Thoracic aorta (tissue), 2 donors: ENCODE data around the gene PTPRN2. TPM values are rescaled to one million over a fixed set of nuclear protein-coding genes. Genes with fewer than 3 reads are reported as not detected.

Experiments
- ATAC-seq: fragments of 150-250 bp; one replicate; pipeline ENCODE4 v1.8.0; 2017; ENCODE audit warnings: low read depth; ENCODE audit not compliant: insufficient number of reproducible peaks, low FRiP score
- DNase-seq: peaks from one replicate; pipeline ENCODE4 v3.0.0-alpha.2; 2020; ENCODE audit warnings: low spot score
- H3K27ac ChIP-seq, 2 donors: fragments of 200-600 bp; sonication (generic); 1 replicate in 1 of 2; 2 replicates in 1 of 2; pipeline ENCODE4 v1.5.1; 2016; ENCODE audit warnings: mild to moderate bottlenecking in 2 of 2, moderate library complexity in 2 of 2
- H3K27me3 ChIP-seq: fragments of 200-600 bp; sonication (generic); replicated peaks from 2 replicates; pipeline ENCODE4 v1.6.0; 2016; ENCODE audit warnings: mild to moderate bottlenecking; ENCODE audit not compliant: insufficient read depth
- H3K36me3 ChIP-seq: fragments of 200-600 bp; sonication (generic); one replicate; pipeline ENCODE4 v1.5.1; 2016
- H3K4me1 ChIP-seq, 2 donors: fragments of 200-600 bp; sonication (generic); 1 replicate in 1 of 2; 2 replicates in 1 of 2; pipeline versions ENCODE4 v1.5.1 to v1.6.0; 2016; ENCODE audit warnings: low read depth in 2 of 2, mild to moderate bottlenecking in 1 of 2; ENCODE audit not compliant: control insufficient read depth in 1 of 2
- H3K4me3 ChIP-seq: fragments of 200-600 bp; sonication (generic); 2 replicates; pipeline ENCODE4 v1.5.1; 2016; ENCODE audit warnings: mild to moderate bottlenecking
- H3K9me3 ChIP-seq: fragments of 200-600 bp; sonication (generic); 2 replicates; pipeline ENCODE4 v1.5.1; 2016
- CTCF ChIP-seq: fragments of 200-600 bp; sonication (generic); IDR thresholded peaks from one replicate; pipeline ENCODE4 v1.5.1; 2019; ENCODE audit warnings: antibody characterized with exemption
- total RNA-seq, 2 donors: library from RNA; depleted of rRNA; stranded (reverse); fragments of >200 nt; gene quantifications; one replicate each; pipeline versions ENCODE4 v1.1.0 to v1.2.3, GENCODE V29; 2016

PTPRN2 gene
- total RNA-seq, 2 donors from 2014 or later: 2.2 to 3.1 TPM

- no peak for DNase-seq
- no peak overlapping the region for H3K27ac ChIP-seq
- ATAC-seq: no peak
- TF ChIP-seq CTCF: no peak
- no peak overlapping the region for H3K4me3 ChIP-seq
- H3K36me3 ChIP-seq: no peaks in the 10 kb centered on the region
- no peaks in the 10 kb centered on the region for H3K9me3 ChIP-seq
- no peaks in the 10 kb centered on the region for H3K27me3 ChIP-seq
- H3K4me1 ChIP-seq: no peaks in the 10 kb centered on the region
These were observed 402.0 kb downstream of the PTPRN2 start for GRCh38 chr7:158185653-158186052.

- DNase-seq (no peak), ATAC-seq (no peak)
- H3K36me3 ChIP-seq: no peaks in the 10 kb centered on the region
- no peaks in the 10 kb centered on the region for H3K27me3 ChIP-seq
- no peaks in the 10 kb centered on the region for H3K4me1 ChIP-seq
- H3K27ac ChIP-seq: no peak overlapping the region
- no peak overlapping the region for H3K4me3 ChIP-seq
- no peak for TF ChIP-seq CTCF
- H3K9me3 ChIP-seq: no peaks in the 10 kb centered on the region
These were observed 404.2 kb downstream of the PTPRN2 start for GRCh38 chr7:158183431-158183830.

GRCh38 chr7:158176561-158177173, 411.0 kb downstream of the PTPRN2 start:
- no peaks in the 10 kb centered on the region for H3K4me1 ChIP-seq
- ATAC-seq: no peak
- no peak for TF ChIP-seq CTCF

GRCh38 chr7:158175779-158176178, 411.8 kb downstream of the PTPRN2 start:
- ATAC-seq: no peak
- H3K27ac ChIP-seq: no peak overlapping the region

More at GRCh38 chr7:158176561-158177173, 411.0 kb downstream of the PTPRN2 start:
- DNase-seq: no peak
- H3K27ac ChIP-seq: no peak overlapping the region
- H3K27me3 ChIP-seq: no peaks in the 10 kb centered on the region
- peaks cover 6% of the 10 kb centered on the region for H3K9me3 ChIP-seq
- no peaks in the 10 kb centered on the region for H3K36me3 ChIP-seq
- no peak overlapping the region for H3K4me3 ChIP-seq

GRCh38 chr7:158174947-158175346, 412.7 kb downstream of the PTPRN2 start:
- H3K9me3 ChIP-seq: peaks cover 6% of the 10 kb centered on the region
- ATAC-seq (no peak), DNase-seq (no peak)
- H3K4me3 ChIP-seq: no peak overlapping the region
- H3K4me1 ChIP-seq: no peaks in the 10 kb centered on the region
- TF ChIP-seq CTCF: no peak
- H3K27ac ChIP-seq: no peak overlapping the region
- no peaks in the 10 kb centered on the region for H3K36me3 ChIP-seq
- H3K27me3 ChIP-seq: no peaks in the 10 kb centered on the region

More at GRCh38 chr7:158175779-158176178, 411.8 kb downstream of the PTPRN2 start:
- DNase-seq: no peak
- no peaks in the 10 kb centered on the region for H3K4me1 ChIP-seq
- peaks cover 6% of the 10 kb centered on the region for H3K9me3 ChIP-seq
- H3K4me3 ChIP-seq: no peak overlapping the region
- no peak for TF ChIP-seq CTCF
- no peaks in the 10 kb centered on the region for H3K36me3 ChIP-seq
- no peaks in the 10 kb centered on the region for H3K27me3 ChIP-seq
